HK-2 (cell line): ENCODE results near the gene NUCB1.
"Not testable (repeated sequence)": the region's sequence is repeated elsewhere in the genome, so short reads cannot be mapped to it uniquely, and the experiment has no call there.

Experiments used
- DNase-seq: peaks from one replicate; pipeline ENCODE4 v3.0.0-alpha.2; 2018; ENCODE audit not compliant: unreplicated experiment

The NUCB1 gene

GRCh38 chr19:48905664-48906063 is 5.6 kb downstream of the NUCB1 start:
- no peak for DNase-seq

GRCh38 chr19:48906324-48906723 is 6.2 kb downstream of the NUCB1 start:
- no peak for DNase-seq

- no peak for DNase-seq
These were observed 7.6 kb downstream of the NUCB1 start for GRCh38 chr19:48907671-48908070.

DNA sequence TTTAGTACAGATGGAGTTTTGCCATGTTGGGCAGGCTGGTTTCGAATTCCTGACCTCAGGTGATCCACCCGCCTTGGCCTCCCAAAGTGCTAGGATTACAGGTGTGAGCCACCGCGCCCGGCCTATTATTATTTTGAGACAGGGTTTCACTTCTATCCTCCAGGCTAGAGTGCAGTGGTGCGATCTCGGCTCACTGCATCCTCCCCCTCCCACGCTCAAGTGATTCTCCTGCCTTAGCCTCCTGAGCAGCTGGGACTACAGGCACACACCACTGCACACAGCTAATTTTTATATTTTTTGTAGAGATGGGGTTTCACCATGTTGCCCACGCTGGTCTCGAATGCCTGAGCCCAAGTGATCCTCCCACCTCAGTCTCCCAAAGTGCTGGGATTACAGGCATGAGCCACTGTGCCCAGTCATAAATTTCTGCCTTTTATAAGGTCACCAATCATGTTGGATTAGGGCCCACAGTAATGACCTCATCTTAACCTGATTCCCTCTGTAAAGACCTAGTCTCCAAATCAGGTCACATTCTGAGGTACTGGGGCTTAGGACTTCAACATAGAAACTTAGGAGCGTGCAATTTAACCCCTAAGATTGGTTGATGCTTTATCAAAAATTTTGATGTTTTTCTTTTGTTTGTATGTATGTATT is 9.4 kb downstream of the NUCB1 start:
- not testable (repeated sequence) for DNase-seq

- DNase-seq, result no peak
These were observed 10.7 kb downstream of the NUCB1 start for GRCh38 chr19:48910803-48911202.

GRCh38 chr19:48913114-48913889 is 13.2 kb downstream of the NUCB1 start:
- DNase-seq, result no peak

DNA sequence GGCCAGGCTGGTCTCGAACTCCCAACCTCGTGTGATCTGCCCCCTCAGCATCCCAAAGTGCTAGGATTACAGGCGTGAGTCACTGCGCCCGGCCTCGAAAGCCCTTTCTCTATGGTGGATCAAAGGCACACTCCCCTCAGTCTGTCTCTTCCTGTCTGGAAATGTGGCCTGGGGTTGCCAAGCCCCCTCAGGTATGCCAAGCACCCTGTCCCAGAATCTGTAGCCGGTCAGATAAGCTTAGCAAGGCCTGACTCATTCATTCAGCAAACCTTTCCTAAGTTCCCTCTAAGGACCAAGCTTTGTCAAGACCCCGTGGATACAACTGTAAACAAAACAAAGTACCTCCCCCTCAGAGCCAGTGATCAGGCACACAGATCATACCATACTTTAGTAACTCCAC is 14.1 kb downstream of the NUCB1 start:
- no peak for DNase-seq

DNA sequence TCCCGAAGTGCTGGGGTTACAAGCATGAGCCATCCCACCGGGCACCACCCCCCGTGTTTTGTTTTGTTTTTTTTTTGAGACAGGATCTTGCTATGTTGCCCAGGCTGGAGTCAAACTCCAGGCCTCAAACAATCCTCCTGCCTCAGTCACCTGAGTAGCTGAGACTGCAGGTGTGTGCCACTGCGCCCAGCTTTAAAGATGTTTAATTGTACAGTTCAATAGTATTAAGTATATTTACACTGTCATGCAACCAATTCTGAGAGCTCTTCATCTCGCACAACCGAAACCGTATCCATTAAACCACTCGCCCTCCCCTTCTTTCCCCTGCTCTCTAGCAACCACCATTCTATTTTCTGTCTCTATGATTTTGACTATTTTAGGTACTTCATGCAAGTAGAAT is 15.6 kb downstream of the NUCB1 start:
- no peak for DNase-seq

- DNase-seq, result no peak
These were observed 18.0 kb downstream of the NUCB1 start for GRCh38 chr19:48918071-48918470.

GRCh38 chr19:48918801-48919247 is 18.7 kb downstream of the NUCB1 start:
- DNase-seq, result peak; percentile 20

GRCh38 chr19:48919271-48919670 is 19.2 kb downstream of the NUCB1 start:
- not testable (repeated sequence) for DNase-seq

- DNase-seq, result no peak
These were observed 20.8 kb downstream of the NUCB1 start for GRCh38 chr19:48920949-48921348.

GRCh38 chr19:48921721-48922500 is 21.8 kb downstream of the NUCB1 start:
- DNase-seq, result no peak

DNA sequence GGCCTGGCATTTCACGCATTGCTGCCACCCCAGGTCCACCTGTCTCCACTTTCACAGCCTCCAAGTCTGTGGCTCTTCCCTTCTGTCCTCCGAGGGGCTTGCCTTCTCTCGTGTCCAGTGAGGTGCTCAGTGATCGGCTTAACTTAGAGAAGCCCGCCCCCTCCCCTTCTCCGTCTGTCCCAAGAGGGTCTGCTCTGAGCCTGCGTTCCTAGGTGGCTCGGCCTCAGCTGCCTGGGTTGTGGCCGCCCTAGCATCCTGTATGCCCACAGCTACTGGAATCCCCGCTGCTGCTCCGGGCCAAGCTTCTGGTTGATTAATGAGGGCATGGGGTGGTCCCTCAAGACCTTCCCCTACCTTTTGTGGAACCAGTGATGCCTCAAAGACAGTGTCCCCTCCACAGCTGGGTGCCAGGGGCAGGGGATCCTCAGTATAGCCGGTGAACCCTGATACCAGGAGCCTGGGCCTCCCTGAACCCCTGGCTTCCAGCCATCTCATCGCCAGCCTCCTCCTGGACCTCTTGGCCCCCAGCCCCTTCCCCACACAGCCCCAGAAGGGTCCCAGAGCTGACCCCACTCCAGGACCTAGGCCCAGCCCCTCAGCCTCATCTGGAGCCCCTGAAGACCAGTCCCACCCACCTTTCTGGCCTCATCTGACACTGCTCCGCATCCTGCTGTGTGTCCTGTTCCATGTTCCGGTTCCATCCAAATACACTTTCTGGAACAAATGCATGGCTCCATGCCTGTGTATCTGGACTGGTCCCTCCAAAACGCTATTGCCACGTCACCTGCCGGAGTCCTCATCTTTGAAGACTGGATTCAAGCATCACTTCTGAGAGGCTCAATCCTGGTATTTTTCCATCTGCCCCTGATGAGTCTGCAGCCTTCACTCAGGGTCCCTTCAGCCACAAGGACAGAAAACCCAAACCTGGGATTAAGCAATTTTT is 22.7 kb downstream of the NUCB1 start:
- no peak for DNase-seq

DNA sequence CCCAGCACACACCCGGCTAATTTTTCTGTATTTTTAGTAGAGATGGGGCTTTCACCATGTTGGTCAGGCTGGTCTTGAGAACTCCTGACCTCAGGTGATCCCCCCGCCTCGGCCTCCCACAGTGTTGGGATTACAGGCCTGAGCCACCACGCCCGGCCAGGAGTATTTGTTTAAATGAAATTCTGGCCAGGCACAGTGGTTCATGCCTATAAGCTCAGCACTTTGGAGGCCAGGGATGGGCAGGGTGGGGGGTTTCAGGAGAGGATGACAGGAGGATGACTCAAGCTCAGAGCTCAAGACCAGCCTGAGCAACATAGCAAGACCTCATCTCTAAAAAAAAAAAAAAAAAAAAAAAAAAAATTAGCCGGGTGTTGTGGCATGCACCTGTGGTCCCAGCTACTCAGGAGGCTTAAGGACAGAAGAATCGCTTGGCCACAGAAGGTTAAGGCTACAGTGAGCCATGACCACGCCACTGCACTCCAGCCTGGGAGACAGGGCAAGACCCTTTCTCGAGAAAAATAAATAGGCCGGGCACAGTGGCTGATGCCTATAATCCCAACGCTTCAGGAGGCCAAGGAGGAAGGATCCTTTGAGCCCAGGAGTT is 25.2 kb downstream of the NUCB1 start:
- peak; percentile 83 for DNase-seq

DNA sequence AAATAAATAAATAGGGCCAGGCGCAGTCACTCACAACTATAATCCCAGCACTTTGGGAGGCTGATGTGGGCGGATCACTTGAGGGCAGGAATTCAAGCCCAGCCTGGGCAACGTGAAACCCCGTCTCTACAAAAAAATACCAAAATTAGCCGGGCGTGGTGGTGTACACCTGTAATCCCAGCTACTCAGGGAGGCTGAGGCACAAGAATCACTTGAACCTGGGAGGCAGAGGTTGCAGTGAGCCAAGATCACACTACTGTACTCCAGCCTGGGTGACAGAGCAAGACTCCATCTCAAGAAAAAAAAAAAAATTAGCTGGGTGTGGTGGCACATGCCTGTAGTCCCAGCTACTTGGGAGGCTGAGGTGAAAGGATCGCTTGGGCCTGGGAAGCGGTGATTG is 25.8 kb downstream of the NUCB1 start:
- DNase-seq, result not testable (repeated sequence)

DNA sequence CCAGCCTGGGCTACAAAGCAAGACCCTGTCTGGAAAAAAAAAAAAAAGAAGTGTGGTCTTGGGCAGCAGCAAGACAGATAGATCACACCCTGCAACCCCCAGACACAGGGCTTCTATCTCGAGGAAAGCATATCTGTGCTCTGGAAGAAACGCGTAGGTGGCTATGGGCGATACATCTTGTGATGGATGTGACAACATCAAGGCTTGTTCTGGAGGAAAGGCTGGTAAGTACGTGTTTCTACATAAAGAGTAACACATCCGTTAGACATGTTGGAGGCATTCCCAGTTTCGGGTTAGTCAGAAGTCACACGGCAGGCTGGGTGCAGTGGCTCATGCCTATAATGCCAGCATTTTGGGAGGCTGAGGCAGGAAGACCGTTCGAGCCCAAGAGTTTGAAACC is 26.8 kb downstream of the NUCB1 start:
- DNase-seq, result peak; percentile 69

DNA sequence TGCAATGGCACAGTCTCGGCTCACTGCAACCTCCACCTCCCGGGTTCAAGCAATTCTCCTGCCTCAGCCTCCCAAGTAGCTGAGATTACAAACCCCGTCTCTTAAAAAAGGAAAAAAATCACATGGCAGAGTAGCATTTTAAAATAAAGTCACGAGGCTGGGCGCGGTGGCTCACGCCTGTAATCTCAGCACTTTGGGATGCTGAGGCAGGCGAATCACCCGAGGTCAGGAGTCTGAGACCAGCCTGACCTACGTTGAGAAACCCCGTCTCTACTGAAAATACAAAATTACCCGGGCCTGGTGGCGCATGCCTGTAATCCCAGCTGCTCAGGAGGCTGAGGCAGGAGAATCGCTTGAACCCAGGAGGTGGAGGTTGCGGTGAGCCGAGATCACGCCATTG is 27.6 kb downstream of the NUCB1 start:
- not testable (repeated sequence) for DNase-seq

DNA sequence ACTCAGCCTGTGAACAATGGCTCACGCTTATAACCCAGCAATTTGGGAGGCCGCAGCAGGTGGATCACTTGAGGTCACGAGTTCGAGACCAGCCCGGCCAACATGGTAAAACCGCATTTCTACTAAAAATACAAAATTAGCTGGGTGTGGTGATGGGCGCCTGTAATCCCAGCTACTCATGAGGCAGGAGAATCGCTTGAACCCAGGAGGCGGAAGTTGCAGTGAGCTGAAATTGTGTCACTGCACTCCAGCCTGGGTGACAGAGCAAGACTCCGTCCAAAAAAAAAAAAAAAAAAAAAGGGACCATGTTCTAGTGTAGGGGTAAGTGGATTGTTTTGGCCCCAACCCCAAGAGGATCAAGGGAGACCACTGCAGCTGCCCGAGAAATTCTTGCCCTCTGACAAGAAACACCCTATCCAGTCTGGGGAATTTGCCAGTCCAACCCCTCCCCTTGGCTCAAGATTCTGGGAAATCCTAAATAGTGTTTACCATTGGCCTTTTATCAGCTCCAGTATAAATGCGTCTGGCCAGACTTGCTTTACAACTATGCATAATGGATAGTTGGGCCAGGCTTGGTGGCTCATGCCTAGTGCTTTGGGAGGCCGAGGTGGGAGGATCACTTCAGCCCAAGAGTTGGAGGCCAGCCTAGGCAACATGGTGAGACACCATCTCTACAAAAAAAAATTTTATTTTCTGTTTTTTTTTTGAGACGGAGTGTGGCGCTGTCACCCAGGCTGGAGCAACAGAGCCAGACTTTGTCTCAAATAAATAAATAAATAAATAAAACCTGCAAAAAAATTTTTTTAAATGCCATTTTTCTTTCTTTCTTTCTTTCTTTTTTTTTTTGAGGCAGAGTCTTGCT is 28.3 kb downstream of the NUCB1 start:
- DNase-seq, result no peak

DNA sequence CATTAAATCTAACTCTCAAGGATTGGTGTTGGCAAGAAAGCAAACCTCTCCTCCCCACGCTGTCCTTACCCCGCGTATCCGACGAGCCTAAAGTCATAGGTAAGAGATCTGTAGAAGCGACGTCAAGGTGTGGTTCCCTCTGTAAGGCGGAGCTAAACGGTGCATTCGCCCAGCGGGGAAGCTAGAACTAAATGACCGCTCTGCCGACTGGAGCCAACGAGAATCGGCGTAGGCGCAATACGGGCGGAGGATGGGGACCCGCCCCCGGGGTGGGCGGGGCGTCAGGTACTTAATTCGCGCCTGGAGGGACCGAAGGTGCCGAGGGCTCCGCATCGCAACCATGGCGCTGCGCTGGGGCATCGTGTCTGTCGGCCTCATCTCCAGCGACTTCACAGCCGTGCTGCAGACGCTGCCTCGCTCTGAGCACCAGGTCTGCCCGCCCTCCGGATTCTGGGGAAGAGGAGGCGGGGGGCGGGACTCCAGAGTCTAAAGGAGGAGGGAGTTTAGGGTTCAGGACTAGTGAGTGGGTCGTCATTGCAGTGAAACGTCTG is 33.3 kb downstream of the NUCB1 start, which contains the start of gene DHDH:
Gene DHDH (plus strand): TSS at position 318 of the 551 bp plus-strand sequence. CDS start 23 bp downstream, at position 341.
- DNase-seq, result peak; percentile 84
